NCI-H460 (cell line): ENCODE measurements around the gene CDKAL1. TPM values are rescaled to one million over a fixed set of nuclear protein-coding genes. Genes with fewer than 3 reads are reported as not detected.
"Not testable (repeated sequence)": the region's sequence is repeated elsewhere in the genome, so short reads cannot be mapped to it uniquely, and the experiment has no call there.

Experiments
- DNase-seq: peaks from one replicate; pipeline ENCODE4 v3.0.0-alpha.2; 2016; ENCODE audit warnings: low read depth; ENCODE audit errors: extremely low read depth
- total RNA-seq: library from RNA; depleted of rRNA; stranded (reverse); fragments of >200 nt; shearing (Covaris generic); gene quantifications from 2 replicates; pipeline ENCODE4 v1.2.3, GENCODE V29; 2014

CDKAL1 gene
- total RNA-seq, 1 experiment from 2014 or later: 12.3 TPM

DNA sequence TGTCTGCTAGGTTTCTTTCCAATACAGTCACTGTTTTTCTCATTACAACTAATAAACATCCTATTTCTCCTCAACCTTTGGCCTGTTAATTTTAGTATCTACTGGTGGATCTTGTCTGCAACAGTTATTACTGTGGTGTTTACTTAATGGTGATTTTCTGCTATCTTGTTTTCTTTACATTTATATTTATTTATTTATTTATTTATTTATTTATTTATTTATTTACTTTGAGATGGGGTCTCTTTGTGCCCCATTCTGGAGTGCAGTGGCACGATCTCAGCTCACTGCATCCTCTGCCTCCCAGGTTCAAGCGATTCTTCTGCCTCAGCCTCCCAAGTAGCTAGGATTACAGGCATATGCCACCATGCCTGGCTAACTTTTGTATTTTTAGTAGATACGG lies 15.1 kb downstream of the CDKAL1 start:
- DNase-seq: not testable (repeated sequence)

DNA sequence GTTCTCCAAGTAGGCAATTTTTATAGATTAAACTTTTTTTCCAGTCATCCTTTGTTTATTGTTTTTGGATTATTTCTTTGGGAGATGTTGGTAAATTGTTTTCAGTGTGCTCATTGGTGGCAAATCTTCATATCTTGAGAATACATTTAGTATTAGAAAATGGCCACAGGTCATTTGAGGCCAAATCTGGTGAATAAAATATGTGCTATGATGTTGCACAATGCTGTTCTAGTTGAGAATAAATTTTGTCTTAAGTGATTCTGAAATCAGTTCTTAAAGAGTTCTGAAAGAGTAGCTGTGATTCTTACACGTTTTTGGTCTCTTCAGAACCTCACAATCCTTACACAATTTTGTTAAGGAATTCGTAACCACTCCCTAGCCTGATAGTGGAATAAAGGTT lies 20.1 kb downstream of the CDKAL1 start:
- DNase-seq: no peak

DNA sequence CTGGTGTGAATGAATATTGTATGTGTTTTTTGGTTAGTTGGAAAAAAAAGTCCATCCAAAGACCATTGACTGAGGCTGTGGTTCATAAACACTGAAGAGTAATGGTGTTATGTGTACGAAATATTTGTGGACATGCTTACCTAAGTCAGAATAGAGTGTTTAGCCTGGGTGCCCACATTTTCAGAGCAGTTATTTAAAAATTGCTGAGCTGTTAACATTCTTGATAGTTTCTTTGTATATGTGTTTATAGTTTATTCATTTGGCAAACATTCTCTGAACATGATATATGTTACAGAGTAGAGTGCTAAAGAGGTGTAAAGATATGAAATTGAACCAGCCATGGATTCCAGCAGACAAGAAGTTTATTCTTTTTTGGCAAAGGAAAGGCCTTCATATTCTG lies 20.6 kb downstream of the CDKAL1 start:
- DNase-seq: no peak

DNA sequence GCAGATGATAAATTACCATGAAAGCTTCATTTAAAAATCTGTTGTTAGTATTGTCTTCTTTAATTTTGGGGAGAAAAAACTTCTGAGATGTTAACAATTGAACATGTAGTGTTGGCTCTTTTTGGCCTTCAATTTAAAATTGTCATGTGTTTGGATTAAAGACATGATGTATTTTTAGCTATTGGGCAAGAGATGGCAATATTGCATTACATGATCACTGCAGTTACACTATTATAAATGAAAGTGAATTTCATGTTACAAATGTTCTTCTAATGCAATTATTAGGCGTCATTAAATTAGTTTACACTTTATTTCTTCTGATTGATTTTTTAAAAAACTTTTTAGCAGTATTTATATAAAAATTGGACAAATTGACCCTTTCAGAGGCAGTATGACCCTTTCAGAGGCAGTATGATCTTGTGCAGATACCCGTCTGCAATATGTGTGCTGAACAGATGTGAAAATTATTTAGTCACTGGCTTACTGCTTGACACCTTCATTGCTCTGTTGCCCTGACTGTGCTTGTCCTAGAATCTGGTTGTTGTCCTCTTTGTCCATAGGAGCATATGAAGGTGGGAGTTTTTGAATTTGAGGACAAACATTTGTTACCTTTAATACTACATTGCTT lies 25.8 kb downstream of the CDKAL1 start:
- no peak for DNase-seq

DNA sequence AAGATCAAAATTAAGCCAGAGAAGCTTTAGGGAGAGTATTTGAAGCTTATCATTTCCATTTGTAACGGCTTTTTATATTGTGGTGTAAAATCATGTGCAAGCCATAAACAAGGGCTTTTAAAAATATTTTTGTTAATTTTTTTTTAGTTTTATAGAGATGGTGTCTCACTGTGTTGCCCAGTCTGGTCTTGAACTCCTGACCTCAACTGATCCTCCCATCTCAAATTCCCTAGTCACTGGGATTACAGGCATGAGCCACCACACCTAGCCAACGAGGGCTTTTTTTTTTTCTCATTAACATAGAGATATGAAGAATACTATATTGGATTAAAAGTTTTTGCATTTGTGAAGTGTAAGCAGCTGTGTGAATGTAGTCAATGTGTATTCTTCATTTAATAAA lies 29.1 kb downstream of the CDKAL1 start:
- DNase-seq: no peak

DNA sequence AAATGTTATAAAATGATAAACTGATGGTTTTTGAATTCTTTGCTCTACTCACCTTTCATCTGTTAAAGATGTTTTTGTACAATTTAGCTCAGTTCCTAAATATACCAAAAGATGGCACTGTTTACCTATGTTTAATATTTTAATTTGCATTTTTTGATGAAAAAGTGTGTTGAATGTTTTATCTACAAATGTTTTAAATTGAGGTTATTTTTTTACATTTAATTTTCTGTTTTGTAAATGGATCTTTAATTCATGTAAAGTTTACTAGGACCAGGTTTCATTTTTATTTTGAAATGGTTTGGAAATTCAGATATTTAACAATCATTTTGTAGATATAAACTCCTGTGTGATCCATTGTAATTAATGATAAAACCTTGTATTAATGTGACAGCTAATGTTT lies 30.0 kb downstream of the CDKAL1 start:
- DNase-seq: no peak

DNA sequence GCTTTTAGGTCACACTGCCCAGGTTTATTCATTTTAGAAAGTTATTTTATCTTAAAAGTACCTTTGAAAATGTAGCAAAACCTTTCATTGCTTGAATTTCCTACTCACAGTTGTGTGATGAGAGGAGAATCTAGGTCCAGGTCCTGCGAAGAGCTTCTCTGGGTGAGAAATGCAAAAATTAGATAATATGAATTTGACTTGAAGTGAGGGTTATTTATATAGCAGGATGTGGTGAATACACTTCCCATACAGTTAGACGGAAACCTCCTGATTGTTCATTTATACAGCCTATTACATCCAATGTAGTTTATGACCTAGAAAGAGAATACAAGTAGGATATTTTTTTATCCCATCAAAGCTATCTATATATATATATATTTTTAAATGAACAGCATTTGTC lies 30.5 kb downstream of the CDKAL1 start:
- DNase-seq: no peak

DNA sequence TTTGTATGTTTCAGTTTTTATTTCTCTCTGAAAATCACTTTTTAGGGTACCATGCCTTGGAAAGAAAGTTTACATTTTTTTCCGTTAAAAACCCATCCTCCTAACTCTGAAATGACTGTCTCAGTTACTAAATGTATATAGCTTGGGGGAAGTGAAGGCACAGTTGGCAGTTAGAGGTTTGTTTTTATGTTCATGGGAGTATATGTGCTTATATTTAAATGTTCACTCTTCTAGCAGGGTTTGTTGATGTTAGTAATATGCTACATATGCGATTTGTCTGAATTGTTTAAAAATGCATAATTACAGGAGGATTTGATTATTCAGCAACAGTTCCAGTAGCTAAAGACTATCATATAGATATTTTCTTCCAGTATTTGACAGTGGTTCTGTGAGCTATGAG lies 31.1 kb downstream of the CDKAL1 start:
- no peak for DNase-seq

DNA sequence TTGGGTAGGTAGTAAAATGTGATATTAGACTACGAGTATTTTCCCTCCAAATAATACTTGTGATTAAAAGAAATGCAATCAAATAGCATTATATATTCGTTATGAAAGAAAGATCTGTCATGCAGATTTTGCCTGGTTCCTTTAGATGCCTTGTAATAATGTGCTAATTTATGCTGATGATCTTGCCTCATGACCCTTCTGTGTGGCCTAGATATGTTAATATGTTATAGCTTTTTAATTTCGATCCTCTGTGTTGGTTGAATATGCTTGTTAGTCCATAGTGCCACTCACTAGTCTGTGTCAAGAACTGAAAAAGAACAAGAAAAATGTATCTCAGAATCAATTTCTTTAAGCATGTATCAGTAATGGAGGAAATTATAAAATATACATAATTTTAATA lies 31.9 kb downstream of the CDKAL1 start:
- no peak for DNase-seq

DNA sequence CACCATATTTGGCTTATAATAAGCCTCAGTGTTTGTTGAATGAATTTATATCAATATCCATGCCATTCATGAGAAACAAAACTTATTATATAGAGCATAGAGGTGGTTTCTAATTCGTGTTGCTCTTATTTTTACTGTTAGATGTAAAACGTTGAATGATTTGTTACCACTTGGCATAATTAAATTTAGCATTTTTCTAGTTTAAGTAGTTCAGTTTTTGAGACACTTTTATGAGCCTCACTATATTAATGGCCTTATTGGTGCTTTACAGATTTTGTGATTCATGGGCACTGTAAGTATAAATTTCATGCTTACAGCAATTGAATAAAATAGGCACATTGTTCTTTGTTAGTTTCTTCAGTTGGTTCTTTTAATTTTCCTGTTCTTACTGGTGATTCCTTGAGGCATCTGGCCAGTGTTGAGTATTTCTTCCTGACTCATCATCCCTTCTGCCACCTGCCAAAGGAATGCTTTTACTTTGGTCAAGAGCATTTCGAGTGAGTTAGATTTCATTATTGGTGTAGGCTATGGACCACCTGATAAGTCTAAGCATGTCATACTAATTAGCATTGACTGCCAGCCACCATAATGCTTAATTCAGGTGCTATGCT lies 34.8 kb downstream of the CDKAL1 start:
- no peak for DNase-seq

DNA sequence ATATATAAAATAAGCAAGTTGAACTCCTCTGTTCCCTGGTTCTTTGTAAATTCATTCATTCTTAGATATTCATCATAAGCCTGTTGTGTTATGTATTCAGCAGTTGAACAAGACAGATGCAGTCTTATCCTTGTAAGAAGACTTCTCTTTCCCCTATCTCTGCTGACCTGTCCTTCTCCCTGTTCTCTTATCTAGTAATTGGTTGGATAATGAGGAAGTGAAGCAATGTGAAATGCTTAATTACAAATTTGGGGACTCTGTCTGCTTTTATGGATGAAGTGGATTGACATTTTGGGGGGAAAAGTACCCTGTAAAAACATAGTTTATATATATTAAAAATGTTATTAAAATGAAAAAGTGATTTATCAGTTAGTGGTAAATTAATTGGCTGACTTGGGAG lies 37.0 kb downstream of the CDKAL1 start:
- no peak for DNase-seq

DNA sequence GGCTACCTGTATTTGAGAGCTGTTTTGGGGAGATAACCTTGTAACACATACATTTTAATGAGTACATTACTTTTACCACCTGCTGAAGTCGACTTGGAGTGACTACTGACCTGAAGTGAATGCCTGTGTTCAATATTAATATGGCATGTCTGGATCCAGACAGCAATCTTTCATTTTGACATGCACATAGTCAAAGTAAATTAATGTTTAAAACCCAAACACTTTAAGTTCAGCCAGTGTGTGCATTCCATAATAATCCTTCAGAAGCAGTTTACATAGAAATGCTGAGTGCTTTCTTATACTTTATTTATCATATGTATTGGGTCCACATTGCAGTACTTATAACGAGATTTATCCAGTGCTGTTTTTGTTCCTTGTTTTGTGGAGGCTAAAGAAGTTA lies 38.0 kb downstream of the CDKAL1 start:
- DNase-seq: no peak

DNA sequence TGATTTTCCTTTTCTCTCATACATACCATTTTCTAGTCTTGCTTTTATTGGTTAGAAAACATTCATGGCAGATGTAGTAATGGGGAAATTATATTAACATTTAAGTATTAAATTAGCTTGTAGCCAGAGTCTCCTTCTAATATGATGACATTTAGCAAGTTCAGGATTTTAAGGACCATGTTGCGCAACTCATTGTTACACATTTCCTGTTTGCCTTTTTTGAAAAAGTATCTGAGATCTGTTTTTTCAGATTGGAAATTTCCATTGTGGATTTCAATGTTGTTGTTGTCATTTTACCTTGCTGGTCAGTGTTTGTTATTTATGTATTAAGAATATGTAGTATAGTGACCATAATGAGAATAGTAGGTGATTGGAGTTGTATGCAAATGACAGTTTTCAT lies 38.7 kb downstream of the CDKAL1 start:
- DNase-seq: no peak

DNA sequence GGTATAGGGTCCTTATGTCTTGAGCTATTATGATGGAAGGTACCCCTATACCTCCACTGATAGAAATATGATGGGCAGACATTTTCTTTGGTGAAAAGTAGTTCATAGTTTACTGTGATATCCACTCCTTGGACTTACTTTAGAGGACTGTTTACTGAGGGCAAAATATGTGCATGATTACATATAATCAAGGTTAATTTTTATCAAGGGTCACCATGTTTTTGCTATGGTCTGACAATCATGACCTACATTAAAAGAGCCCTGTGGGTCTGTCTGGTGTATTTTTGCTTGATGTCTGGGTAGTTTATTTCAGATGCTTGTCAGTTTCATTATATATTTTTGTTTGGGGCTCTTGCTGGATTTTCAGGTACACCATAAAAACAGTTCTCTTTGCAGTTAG lies 40.1 kb downstream of the CDKAL1 start:
- no peak for DNase-seq

DNA sequence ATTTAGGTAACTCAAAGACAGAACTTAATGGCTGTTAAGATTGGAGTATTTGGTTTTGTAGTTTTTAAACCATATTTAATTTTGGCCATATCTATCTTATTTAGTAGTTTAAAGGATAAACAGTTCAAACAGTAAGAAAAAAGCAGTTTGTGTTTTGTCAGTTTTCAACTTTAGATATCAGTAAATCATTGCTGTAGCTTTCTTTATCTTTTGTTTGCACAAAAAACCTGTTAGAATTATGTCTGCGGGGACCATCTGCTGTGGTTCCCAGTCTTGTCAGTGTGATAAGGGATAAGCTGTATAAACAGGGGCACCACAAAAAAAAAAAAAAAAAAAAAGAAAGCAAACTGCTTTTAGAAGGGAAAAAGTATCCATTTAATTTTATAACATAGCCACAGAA lies 40.9 kb downstream of the CDKAL1 start:
- DNase-seq: no peak

DNA sequence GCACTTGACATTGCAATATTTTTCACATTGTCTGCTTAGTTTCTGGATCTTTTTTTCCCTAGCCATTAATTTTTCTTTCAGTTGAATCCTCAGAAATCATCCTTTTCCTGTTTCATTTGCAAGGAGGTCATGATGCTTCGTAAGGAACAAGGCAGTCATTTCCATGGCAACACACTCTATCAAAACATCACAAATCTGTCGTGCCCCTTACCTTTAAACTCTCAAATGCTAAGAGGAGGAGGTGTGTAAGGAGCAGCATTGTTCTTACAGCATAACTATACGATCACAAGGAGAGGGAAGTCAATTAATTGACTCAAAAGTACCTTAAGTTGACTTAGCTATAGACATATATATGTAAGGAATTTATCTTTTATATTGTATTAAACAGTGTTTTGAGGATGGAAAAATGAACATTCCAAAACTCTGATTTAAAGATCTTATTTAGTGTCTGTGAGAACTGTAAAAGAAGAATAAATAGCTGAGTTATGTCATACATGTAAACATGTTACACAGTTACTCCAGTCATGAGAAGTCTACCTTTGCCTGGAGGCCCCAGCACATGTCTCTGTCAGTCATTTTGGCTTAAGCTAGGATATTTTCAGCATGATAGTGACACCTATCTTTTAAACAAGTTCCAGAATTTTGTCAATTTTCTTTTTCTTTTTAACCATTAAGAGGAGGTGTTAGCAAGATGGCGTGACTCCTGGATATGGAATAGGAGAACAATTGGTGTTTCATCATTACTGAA lies 41.6 kb downstream of the CDKAL1 start:
- DNase-seq: no peak

DNA sequence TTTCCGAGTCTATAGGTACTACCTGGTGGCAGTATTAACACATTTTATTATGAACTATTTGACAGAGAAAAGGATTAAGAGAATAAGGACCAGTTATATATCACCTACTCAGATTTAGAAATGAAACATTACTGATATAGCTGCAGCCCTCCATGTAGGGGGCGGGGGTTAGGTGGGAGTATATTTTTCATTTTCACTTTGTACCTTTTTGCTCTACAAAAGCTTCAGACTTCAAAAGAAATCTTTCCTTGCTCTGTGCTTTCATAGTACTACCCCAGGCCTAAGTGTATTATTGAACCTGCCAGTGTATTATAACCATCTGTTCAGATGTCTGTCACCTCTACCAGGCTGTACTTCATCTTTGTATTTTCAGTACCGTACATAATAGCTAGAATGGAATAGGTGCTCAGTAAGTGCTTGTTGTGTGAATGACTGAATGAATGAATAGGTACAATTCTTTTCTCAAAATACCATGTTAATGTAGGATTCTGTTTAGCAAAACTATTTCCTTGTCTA lies 43.0 kb downstream of the CDKAL1 start:
- no peak for DNase-seq

DNA sequence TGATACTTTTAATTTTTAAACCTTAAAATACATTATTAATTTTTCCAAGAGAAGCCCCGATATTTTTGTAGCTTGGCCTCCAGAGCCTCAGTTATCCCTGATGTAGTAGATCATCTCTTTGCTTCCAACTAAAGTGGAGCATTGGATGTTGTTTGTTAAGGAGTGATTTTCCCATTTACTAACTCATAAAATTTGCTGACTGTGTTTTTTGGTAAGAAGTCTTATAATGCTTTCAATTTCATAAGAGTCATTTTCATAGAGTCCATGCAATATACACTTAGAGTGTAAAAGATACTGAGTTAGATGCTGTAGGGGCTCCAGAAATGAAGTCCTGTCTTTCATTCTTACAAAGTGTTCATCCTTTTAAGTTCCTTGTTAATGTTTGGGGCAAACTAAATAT lies 46.8 kb downstream of the CDKAL1 start:
- DNase-seq: no peak

DNA sequence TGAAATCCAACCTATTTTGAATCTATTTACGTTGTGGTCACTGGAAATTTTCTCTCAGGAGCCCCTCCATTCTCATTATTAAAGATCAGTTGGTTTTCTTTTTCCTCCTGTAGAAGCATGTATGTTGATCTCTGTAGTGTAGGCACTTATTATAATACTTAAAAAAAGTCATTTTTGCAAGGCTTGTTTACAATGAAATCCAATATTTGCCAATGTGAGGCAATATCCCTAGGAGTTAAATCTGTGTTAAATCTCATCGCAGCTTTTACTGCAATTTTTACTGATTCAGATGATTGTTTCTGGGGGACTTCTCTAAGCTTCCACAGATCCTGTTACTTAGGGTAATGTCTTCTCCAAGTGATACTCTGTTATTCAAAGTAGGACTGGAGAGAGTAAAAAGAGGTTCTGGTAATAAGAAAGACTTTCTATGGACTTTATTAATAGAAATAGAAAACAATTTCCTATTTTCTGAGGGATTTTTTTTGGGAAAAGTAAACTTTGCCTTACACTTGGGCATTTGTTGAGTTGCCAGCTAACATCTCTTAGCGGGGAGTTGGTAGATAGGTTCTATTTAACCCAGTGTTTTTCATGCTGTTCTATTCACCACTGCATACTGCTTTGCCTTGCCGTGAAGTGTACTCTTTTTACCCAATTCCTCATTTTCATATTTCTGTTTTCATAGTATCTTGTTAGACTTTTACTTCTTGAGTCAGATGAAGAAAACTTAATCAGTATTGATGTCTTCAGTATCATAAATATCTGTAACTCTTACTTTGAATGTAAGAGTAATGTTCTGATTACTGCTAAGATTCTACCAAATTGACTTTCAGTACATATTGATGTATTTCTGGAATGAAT lies 48.6 kb downstream of the CDKAL1 start:
- no peak for DNase-seq

DNA sequence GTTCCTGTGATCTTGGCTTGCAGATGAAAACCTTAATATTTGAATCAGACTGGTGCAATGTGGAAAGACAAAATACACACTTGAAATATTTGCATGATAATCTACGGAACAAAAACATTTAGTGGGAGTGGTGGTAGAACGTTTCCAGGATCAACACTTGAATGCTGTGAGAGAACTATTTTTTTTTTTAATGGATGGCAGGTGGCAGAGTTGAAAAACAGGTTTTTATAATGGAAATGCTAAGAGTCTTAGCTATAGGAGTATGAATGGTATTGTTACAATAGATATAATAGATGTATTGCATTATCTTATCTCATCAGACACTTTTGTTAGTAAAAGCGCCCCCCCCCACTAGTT lies 49.2 kb downstream of the CDKAL1 start:
- no peak for DNase-seq

DNA sequence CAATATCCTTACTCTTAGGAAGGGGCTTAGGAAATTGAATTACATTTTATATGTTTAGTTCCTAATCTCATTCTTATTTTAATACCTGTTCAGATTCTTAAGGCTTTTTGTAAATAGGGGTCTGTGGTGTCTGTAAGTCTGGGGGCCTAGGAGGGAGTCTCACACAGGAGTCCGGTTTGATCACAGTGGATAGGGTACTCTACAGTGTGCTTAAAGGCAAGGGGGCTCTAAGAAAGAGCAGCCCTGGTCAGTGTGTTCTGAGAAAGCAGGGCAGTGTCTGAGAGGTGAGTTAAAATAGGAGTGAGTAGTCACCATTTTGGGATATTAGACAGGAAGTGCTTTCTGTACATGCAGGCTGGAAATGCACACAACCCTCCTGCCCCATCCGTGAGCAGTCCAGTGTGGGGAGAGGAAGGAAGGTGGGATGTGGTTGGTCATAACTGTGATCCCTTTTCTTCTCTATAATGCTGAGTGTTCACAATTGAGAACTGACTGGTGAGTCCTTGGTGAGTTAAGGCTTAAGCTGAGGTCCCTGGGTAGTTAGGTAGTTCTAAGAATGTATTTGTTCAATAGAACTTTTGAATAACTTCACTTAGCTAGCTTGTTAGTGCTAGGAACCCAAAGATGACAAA lies 50.0 kb downstream of the CDKAL1 start:
- DNase-seq: no peak
